ENCODE results near the gene ABCB10. TPM values are rescaled to one million over a fixed set of nuclear protein-coding genes. Genes with fewer than 3 reads are reported as not detected.

Gene ABCB10
- polyA plus RNA-seq, 1 donor (not counting 4 experiments of a cell fraction or from before 2014, with no cell fraction given), result 14.3 TPM

DNA sequence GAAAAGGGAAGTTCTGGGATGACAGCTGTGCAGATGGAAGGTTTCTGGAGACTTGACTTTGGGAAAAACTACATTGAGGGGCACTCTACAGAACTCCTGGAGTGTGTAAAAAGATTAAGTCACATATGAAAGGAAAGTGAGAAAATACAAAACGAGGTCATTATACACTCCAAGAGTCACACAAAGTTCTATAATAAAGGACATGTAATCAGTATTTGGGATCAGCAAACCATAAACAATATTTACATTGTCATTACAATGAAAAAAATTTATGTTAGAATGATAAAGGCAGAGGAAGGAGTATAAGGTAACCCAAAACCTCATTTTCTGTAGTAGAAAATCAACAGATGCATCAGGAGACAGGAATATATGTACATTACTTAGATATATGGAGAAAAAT is 73.2 kb downstream of the ABCB10 start:
- no peak overlapping the region for H3K4me3 ChIP-seq (ENCODE audit: control insufficient read depth in 2 of 3, extremely low read depth in 1 of 3, insufficient read depth in 2 of 3, low read depth in 1 of 3, low read length in 3 of 3)
- H3K9me3 ChIP-seq (ENCODE audit: control insufficient read depth, low read depth, low read length), result no peaks in the 10 kb centered on the region
- DNase-seq (ENCODE audit: low read depth, low spot score) (no peak), FAIRE-seq (no peak)
- H3K4me2 ChIP-seq (ENCODE audit: control insufficient read depth, extremely low read depth, insufficient read depth, low read depth, low read length), result no peak overlapping the region
- H3K4me1 ChIP-seq (ENCODE audit: control insufficient read depth, extremely low read depth, insufficient read depth, low read length), result no peaks in the 10 kb centered on the region
- no peak overlapping the region for H2AFZ ChIP-seq (ENCODE audit: control insufficient read depth, low read length)
- H3K27me3 ChIP-seq (ENCODE audit: control insufficient read depth, extremely low read depth, insufficient read depth, low read length), result no peaks in the 10 kb centered on the region
- no peaks in the 10 kb centered on the region for H3K9me1 ChIP-seq (ENCODE audit: control insufficient read depth, extremely low read depth, insufficient read depth, low read length)
- no peak overlapping the region for H3K9ac ChIP-seq (ENCODE audit: control insufficient read depth, extremely low read depth, insufficient read depth, low read length)
- dilution Hi-C loops (cut with MboI; ENCODE audit: extremely low pct_ligation_motif_present, low sequenced_read_pairs), result no loop called here
- peaks cover 14 to 19% of the 10 kb centered on the region in 2 experiments for H3K36me3 ChIP-seq (ENCODE audit: control insufficient read depth in 2 of 2, extremely low read depth in 1 of 2, insufficient read depth in 2 of 2, low read length in 2 of 2)
- H3K27ac ChIP-seq (ENCODE audit: control insufficient read depth, insufficient read depth, low read length), result no peak overlapping the region
- no peaks in the 10 kb centered on the region for H4K20me1 ChIP-seq (ENCODE audit: control insufficient read depth, extremely low read depth, insufficient read depth, low read length)
- H3K79me2 ChIP-seq (ENCODE audit: control insufficient read depth, insufficient read depth, low read length), result no peaks in the 10 kb centered on the region
- no peak for TF ChIP-seq EZH2 (IDR thresholded peaks at IDR 0.05; ENCODE audit: low read length)
- TF ChIP-seq, protein P1, sequence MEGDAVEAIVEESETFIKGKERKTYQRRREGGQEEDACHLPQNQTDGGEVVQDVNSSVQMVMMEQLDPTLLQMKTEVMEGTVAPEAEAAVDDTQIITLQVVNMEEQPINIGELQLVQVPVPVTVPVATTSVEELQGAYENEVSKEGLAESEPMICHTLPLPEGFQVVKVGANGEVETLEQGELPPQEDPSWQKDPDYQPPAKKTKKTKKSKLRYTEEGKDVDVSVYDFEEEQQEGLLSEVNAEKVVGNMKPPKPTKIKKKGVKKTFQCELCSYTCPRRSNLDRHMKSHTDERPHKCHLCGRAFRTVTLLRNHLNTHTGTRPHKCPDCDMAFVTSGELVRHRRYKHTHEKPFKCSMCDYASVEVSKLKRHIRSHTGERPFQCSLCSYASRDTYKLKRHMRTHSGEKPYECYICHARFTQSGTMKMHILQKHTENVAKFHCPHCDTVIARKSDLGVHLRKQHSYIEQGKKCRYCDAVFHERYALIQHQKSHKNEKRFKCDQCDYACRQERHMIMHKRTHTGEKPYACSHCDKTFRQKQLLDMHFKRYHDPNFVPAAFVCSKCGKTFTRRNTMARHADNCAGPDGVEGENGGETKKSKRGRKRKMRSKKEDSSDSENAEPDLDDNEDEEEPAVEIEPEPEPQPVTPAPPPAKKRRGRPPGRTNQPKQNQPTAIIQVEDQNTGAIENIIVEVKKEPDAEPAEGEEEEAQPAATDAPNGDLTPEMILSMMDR (optimal IDR thresholded peaks at IDR 0.05 in 1 of 3, IDR thresholded peaks at IDR 0.05 in 1 of 3, conservative IDR thresholded peaks at IDR 0.05 in 1 of 3; ENCODE audit: extremely low read depth in 1 of 3, insufficient read depth in 2 of 3, low read length in 3 of 3), result no peak

DNA sequence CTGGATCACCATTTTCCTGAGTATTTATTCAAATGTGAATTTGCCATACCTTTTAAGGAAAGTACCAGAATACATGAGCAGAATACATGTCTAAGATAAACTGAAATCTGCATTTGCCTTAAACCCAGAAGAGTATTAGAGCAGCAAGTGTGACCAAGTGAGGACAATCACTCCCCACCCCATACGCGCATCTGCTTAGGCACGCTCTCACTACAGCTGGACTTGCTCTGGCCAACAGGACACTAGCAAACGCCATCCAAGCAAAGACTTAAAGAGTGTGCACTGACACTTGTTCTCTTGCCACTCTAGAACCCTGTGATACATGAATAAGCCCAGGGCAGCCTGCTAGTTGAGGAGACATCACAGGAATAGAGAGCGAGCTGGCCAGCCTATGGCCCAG is 76.0 kb downstream of the ABCB10 start:
- DNase-seq (ENCODE audit: low read depth, low spot score) (no peak), FAIRE-seq (no peak)
- no peaks in the 10 kb centered on the region for H3K9me3 ChIP-seq (ENCODE audit: control insufficient read depth, low read depth, low read length)
- dilution Hi-C loops (cut with MboI; ENCODE audit: extremely low pct_ligation_motif_present, low sequenced_read_pairs), result no loop called here
- no peaks in the 10 kb centered on the region for H3K79me2 ChIP-seq (ENCODE audit: control insufficient read depth, insufficient read depth, low read length)
- no peaks in the 10 kb centered on the region for H3K9me1 ChIP-seq (ENCODE audit: control insufficient read depth, extremely low read depth, insufficient read depth, low read length)
- H3K4me1 ChIP-seq (ENCODE audit: control insufficient read depth, extremely low read depth, insufficient read depth, low read length), result no peaks in the 10 kb centered on the region
- no peak overlapping the region for H3K27ac ChIP-seq (ENCODE audit: control insufficient read depth, insufficient read depth, low read length)
- no peaks in the 10 kb centered on the region for H3K27me3 ChIP-seq (ENCODE audit: control insufficient read depth, extremely low read depth, insufficient read depth, low read length)
- no peak overlapping the region for H2AFZ ChIP-seq (ENCODE audit: control insufficient read depth, low read length)
- H3K4me3 ChIP-seq (ENCODE audit: control insufficient read depth in 2 of 3, extremely low read depth in 1 of 3, insufficient read depth in 2 of 3, low read depth in 1 of 3, low read length in 3 of 3), result no peak overlapping the region
- H3K36me3 ChIP-seq (ENCODE audit: control insufficient read depth in 2 of 2, extremely low read depth in 1 of 2, insufficient read depth in 2 of 2, low read length in 2 of 2), result peaks cover 18 to 19% of the 10 kb centered on the region in 2 experiments
- no peaks in the 10 kb centered on the region for H4K20me1 ChIP-seq (ENCODE audit: control insufficient read depth, extremely low read depth, insufficient read depth, low read length)
- no peak overlapping the region for H3K4me2 ChIP-seq (ENCODE audit: control insufficient read depth, extremely low read depth, insufficient read depth, low read depth, low read length)
- no peak overlapping the region for H3K9ac ChIP-seq (ENCODE audit: control insufficient read depth, extremely low read depth, insufficient read depth, low read length)
- TF ChIP-seq EZH2 (IDR thresholded peaks at IDR 0.05; ENCODE audit: low read length), result no peak
- TF ChIP-seq, protein P1 (optimal IDR thresholded peaks at IDR 0.05 in 1 of 3, IDR thresholded peaks at IDR 0.05 in 1 of 3, conservative IDR thresholded peaks at IDR 0.05 in 1 of 3; ENCODE audit: extremely low read depth in 1 of 3, insufficient read depth in 2 of 3, low read length in 3 of 3), result no peak

All from keratinocyte (primary cell).